CD4-positive, alpha-beta memory T cell (primary cell): ENCODE data around the gene ZNRF4. TPM values are rescaled to one million over a fixed set of nuclear protein-coding genes. Genes with fewer than 3 reads are reported as not detected.
"Not testable (repeated sequence)": the region's sequence is repeated elsewhere in the genome, so short reads cannot be mapped to it uniquely, and the experiment has no call there.

Experiments
- CTCF ChIA-PET: fragments of 350-600 bp; sonication (Branson Sonifier 250); formaldehyde crosslinking; loops from one replicate; lab custom pipeline; 2021; ENCODE audit warnings: inconsistent platforms; ENCODE audit not compliant: partially characterized antibody; lab: Charles Lee
- POLR2A ChIA-PET: fragments of 350-600 bp; sonication (Branson Sonifier 250); formaldehyde crosslinking; loops from one replicate; lab custom pipeline; 2021; ENCODE audit not compliant: partially characterized antibody; lab: Charles Lee
- DNase-seq, 5 donors: peaks; one replicate each; pipeline versions ENCODE4 v3.0.0 to v3.0.0-alpha.2; 2020 to 2022; ENCODE audit warnings: mixed read lengths in 1 of 5
- H3K27ac ChIP-seq: one replicate; pipeline ENCODE4 v1.7.0; 2013; ENCODE audit warnings: low read depth, low read length
- H3K27me3 ChIP-seq: 2 replicates; pipeline ENCODE4 v1.7.0; 2013; ENCODE audit warnings: mild to moderate bottlenecking, low read length, moderate library complexity; ENCODE audit not compliant: insufficient read depth
- H3K36me3 ChIP-seq: 2 replicates; pipeline ENCODE4 v1.7.0; 2013; ENCODE audit warnings: mild to moderate bottlenecking, low read length, moderate library complexity; ENCODE audit not compliant: insufficient read depth
- H3K4me1 ChIP-seq: 2 replicates; pipeline ENCODE4 v1.7.0; 2013; ENCODE audit warnings: mild to moderate bottlenecking, low read length, moderate library complexity; ENCODE audit not compliant: insufficient read depth
- H3K4me3 ChIP-seq, 2 donors: one replicate each; pipeline ENCODE4 v1.7.0; 2013; ENCODE audit warnings: low read length in 2 of 2, mild to moderate bottlenecking in 1 of 2
- H3K9me3 ChIP-seq, 2 donors: one replicate each; pipeline ENCODE4 v1.7.0; 2013; ENCODE audit warnings: low read length in 2 of 2, control low read depth in 1 of 2; ENCODE audit not compliant: control insufficient read depth in 1 of 2
- H3K27ac Mint-ChIP-seq, 7 donors: one replicate each; pipeline ENCODE4 v1.8.0; 2020 to 2021; ENCODE audit warnings: mixed read lengths in 7 of 7, mild to moderate bottlenecking in 6 of 7, inconsistent platforms in 3 of 7, moderate library complexity in 3 of 7
- H3K27me3 Mint-ChIP-seq, 2 donors: one replicate each; pipeline ENCODE4 v1.8.0; 2020 to 2021; ENCODE audit warnings: mixed read lengths in 2 of 2
- H3K36me3 Mint-ChIP-seq, 2 donors: one replicate each; pipeline ENCODE4 v1.8.0; 2020 to 2021; ENCODE audit warnings: mixed read lengths in 2 of 2, inconsistent platforms in 1 of 2, mild to moderate bottlenecking in 1 of 2
- H3K4me1 Mint-ChIP-seq, 4 donors: one replicate each; pipeline ENCODE4 v1.8.0; 2020 to 2021; ENCODE audit warnings: mixed read lengths in 4 of 4, mild to moderate bottlenecking in 1 of 4
- H3K4me3 Mint-ChIP-seq, 8 donors: one replicate each; pipeline ENCODE4 v1.8.0; 2020 to 2021; ENCODE audit warnings: mixed read lengths in 8 of 8, mild to moderate bottlenecking in 7 of 8, moderate library complexity in 6 of 8, inconsistent platforms in 3 of 8
- H3K9me3 Mint-ChIP-seq, 8 donors: one replicate each; pipeline ENCODE4 v1.8.0; 2020 to 2021; ENCODE audit warnings: mixed read lengths in 8 of 8, mild to moderate bottlenecking in 5 of 8, inconsistent platforms in 3 of 8, moderate library complexity in 1 of 8
- intact Hi-C: fragments of 100-400 bp; cut with micrococcal nuclease; formaldehyde crosslinking; loops from one replicate; pipeline ENCODE4 v1.15.1; 2023
- polyA plus RNA-seq, 2 donors: library from polyadenylated mRNA; unstranded; fragments of 300-500 nt; fragmentation: Illumina TruSeq; gene quantifications; one replicate each; pipeline ENCODE4 v1.2.3, GENCODE V29; 2021
- total RNA-seq, 2 experiments: library from RNA; stranded (reverse); gene quantifications; one replicate each; pipeline ENCODE4 v1.2.3, GENCODE V29; 2021

ZNRF4 gene
- total RNA-seq (not detected), polyA plus RNA-seq (not detected)

GRCh38 chr19:5455367-5456129, at the start of gene ZNRF4:
Gene ZNRF4, plus strand, starts transcription at chr19:5455417. Its CDS starts 75 bp downstream, at chr19:5455492.
- ChIA-PET CTCF (no interaction called here), POLR2A (no interaction called here)
- Mint-ChIP-seq H3K9me3 (peaks cover 0 to 5% (median 0%) of the 10 kb centered on the region in 8 donors), H3K27me3 (peaks cover 9 to 10% of the 10 kb centered on the region in 2 donors), H3K4me3 (no peak within 1 kb of the TSS), H3K4me1 (no peaks in the 10 kb centered on the region), H3K36me3 (no peaks in the 10 kb centered on the region), H3K27ac (no peak within 1 kb of the TSS)
- Histone ChIP-seq H3K27ac (no peak within 1 kb of the TSS), H3K9me3 (no peaks in the 10 kb centered on the region), H3K4me1 (no peaks in the 10 kb centered on the region), H3K27me3 (no peaks in the 10 kb centered on the region), H3K36me3 (no peaks in the 10 kb centered on the region), H3K4me3 (no peak within 1 kb of the TSS)
- intact Hi-C loops, result no loop called here
- DNase-seq, result no peak

GRCh38 chr19:5406198-5406597, 49.0 kb upstream of the ZNRF4 start:
- H3K4me1 ChIP-seq, DNase-seq, H3K27me3 Mint-ChIP-seq, CTCF ChIA-PET, H3K9me3 ChIP-seq, H3K4me3 Mint-ChIP-seq, H3K36me3 ChIP-seq, H3K36me3 Mint-ChIP-seq, H3K27me3 ChIP-seq, H3K27ac Mint-ChIP-seq, intact Hi-C loops, POLR2A ChIA-PET, H3K4me1 Mint-ChIP-seq, H3K4me3 ChIP-seq, H3K27ac ChIP-seq: not testable (repeated sequence)
- H3K9me3 Mint-ChIP-seq, result peaks cover 4 to 35% (median 20%) of the 10 kb centered on the region in 8 donors

GRCh38 chr19:5406816-5407215, 48.4 kb upstream of the ZNRF4 start:
- intact Hi-C loops, result no loop called here
- ChIA-PET CTCF (interaction anchor here (0.6 kb wide), 1 partner anchor 188 kb away, joined by 3 read pairs; no protein-coding TSS in a partner anchor), POLR2A (no interaction called here)
- H3K4me1 Mint-ChIP-seq, result no peaks in the 10 kb centered on the region
- peaks cover 5 to 10% of the 10 kb centered on the region in 2 donors for H3K27me3 Mint-ChIP-seq
- peaks cover 4 to 37% (median 20%) of the 10 kb centered on the region in 8 donors for H3K9me3 Mint-ChIP-seq
- Histone ChIP-seq H3K27ac (no peak overlapping the region), H3K27me3 (no peaks in the 10 kb centered on the region), H3K4me1 (no peaks in the 10 kb centered on the region), H3K36me3 (no peaks in the 10 kb centered on the region), H3K9me3 (no peaks in the 10 kb centered on the region), H3K4me3 (no peak overlapping the region)
- peak overlapping the region in 1 of 8 donors; percentile 45 for H3K4me3 Mint-ChIP-seq
- no peak overlapping the region for H3K27ac Mint-ChIP-seq
- peaks cover 0 to 3% of the 10 kb centered on the region in 2 donors for H3K36me3 Mint-ChIP-seq
- no peak for DNase-seq

DNA sequence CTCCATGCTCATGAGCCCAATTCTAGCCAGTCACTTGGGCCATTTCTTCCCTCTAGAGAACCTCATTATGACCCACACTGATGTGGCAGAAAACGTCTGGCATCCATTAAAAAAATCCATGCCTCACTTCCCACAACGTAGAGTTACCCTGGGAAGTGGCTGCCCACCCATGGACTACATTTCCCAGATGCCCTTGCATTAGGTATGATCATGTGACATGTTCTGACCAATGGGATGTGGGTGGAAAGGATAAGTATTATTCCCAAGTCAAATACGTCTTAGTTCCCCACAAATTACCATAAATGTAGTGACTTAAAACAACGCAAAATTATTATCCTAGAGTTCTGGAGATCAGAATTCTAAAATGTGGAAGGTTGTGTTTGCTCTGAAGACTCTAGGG, 47.9 kb upstream of the ZNRF4 start:
- CTCF ChIA-PET, result no interaction called here
- Histone ChIP-seq H3K27ac (no peak overlapping the region), H3K36me3 (no peaks in the 10 kb centered on the region), H3K27me3 (no peaks in the 10 kb centered on the region), H3K4me1 (no peaks in the 10 kb centered on the region), H3K9me3 (no peaks in the 10 kb centered on the region), H3K4me3 (no peak overlapping the region)
- Mint-ChIP-seq H3K36me3 (peaks cover 0 to 3% of the 10 kb centered on the region in 2 donors), H3K4me3 (no peak overlapping the region), H3K9me3 (peaks cover 4 to 37% (median 20%) of the 10 kb centered on the region in 8 donors), H3K27ac (no peak overlapping the region), H3K27me3 (peaks cover 5 to 10% of the 10 kb centered on the region in 2 donors), H3K4me1 (no peaks in the 10 kb centered on the region)
- no peak for DNase-seq
- POLR2A ChIA-PET, result no interaction called here
- intact Hi-C loops, result no loop called here

DNA sequence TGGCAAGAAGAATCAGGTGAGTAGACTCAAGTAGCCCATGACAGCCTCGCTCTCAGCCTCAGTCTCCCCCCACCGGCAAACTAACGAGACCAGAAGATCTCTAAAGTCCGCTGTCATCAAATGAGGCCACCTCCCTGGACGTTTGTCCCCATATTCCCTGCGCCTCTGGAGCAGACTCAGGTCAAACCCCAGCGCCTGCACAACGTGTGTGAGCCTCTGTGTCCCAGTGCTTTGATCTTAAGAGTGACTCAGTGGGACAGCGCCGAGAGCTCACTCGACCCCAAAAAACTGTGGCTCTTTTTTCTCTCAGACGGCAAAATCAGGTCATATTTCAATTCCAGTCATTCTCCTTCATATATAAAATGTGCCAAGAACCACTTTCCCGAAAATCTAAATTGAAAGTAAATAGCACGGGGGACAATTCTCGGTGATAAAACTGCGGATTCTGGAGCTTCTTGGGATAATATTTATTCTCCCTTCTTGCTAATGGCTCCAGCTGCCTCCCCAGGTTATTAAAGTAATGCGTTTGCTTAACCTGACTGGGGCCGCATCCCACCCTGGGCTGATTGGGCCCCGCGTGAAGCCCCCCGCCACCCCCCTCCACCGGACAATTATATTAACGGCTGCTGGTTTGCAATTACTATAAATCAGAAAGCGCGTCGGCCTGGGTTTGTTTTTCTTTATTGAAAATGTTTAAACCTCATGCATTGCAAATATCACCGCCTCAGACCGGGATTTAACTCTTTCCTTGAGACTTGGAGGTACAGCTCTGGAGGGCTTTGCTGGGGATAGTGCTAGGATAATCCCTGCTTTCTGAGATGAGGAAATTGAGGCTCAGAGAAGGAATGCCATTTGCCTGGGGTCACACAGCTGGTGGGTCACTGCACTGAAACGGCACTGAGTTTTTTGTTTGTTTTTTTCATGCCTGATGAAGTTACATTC, 37.5 kb upstream of the ZNRF4 start:
- H3K4me1 Mint-ChIP-seq, result no peaks in the 10 kb centered on the region
- no peak for DNase-seq
- Histone ChIP-seq H3K4me3 (no peak overlapping the region), H3K27ac (no peak overlapping the region), H3K27me3 (peaks cover 3% of the 10 kb centered on the region), H3K4me1 (no peaks in the 10 kb centered on the region), H3K36me3 (no peaks in the 10 kb centered on the region), H3K9me3 (no peaks in the 10 kb centered on the region)
- H3K27me3 Mint-ChIP-seq, result peaks cover 16 to 26% of the 10 kb centered on the region in 2 donors
- peaks cover 0 to 5% of the 10 kb centered on the region in 2 donors for H3K36me3 Mint-ChIP-seq
- peaks cover 0 to 7% (median 1%) of the 10 kb centered on the region in 8 donors for H3K9me3 Mint-ChIP-seq
- ChIA-PET POLR2A (no interaction called here), CTCF (interaction anchor here (0.6 kb wide), 1 partner anchor 174 kb away, joined by 3 read pairs; no protein-coding TSS in a partner anchor)
- intact Hi-C loops, result no loop called here
- H3K4me3 Mint-ChIP-seq, result no peak overlapping the region
- no peak overlapping the region for H3K27ac Mint-ChIP-seq

- ChIA-PET CTCF (no interaction called here), POLR2A (no interaction called here)
- H3K27me3 ChIP-seq, result peaks cover 3% of the 10 kb centered on the region
- H3K36me3 ChIP-seq, result no peaks in the 10 kb centered on the region
- no peaks in the 10 kb centered on the region for H3K4me1 ChIP-seq
- H3K4me1 Mint-ChIP-seq, result no peaks in the 10 kb centered on the region
- peaks cover 0 to 7% (median 1%) of the 10 kb centered on the region in 8 donors for H3K9me3 Mint-ChIP-seq
- no peak overlapping the region for H3K4me3 Mint-ChIP-seq
- peaks cover 0 to 5% of the 10 kb centered on the region in 2 donors for H3K36me3 Mint-ChIP-seq
- H3K27ac ChIP-seq, result no peak overlapping the region
- peaks cover 16 to 26% of the 10 kb centered on the region in 2 donors for H3K27me3 Mint-ChIP-seq
- intact Hi-C loops, result no loop called here
- no peak overlapping the region for H3K4me3 ChIP-seq
- H3K9me3 ChIP-seq, result no peaks in the 10 kb centered on the region
- no peak for DNase-seq
- H3K27ac Mint-ChIP-seq, result no peak overlapping the region
Measured at GRCh38 chr19:5418677-5419076, 36.5 kb upstream of the ZNRF4 start.

DNA sequence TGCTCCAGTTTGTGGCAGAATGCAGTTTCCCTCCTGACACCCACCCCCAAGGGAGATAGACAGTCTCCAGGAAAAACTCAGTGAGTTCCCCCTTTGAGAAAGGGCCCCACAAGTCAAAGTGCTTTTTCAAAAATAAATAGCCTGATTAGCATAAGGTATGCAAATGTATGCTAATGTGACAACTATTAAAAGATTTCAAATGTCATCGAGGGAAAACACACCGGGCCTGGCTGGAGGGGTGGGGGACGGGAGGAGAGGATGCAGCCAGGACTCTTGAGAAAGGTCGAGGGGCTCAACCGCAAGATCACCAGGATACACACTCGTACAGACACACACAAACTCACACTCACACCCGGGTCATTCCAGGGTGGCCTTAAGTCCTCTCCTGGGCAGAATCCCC, 34.3 kb upstream of the ZNRF4 start:
- peaks cover 0 to 5% of the 10 kb centered on the region in 2 donors for H3K36me3 Mint-ChIP-seq
- Histone ChIP-seq H3K27me3 (peaks cover 3% of the 10 kb centered on the region), H3K4me1 (no peaks in the 10 kb centered on the region), H3K27ac (no peak overlapping the region), H3K36me3 (no peaks in the 10 kb centered on the region), H3K9me3 (no peaks in the 10 kb centered on the region), H3K4me3 (no peak overlapping the region)
- H3K4me1 Mint-ChIP-seq, result no peaks in the 10 kb centered on the region
- CTCF ChIA-PET, result no interaction called here
- H3K27me3 Mint-ChIP-seq, result peaks cover 24 to 25% of the 10 kb centered on the region in 2 donors
- H3K9me3 Mint-ChIP-seq, result peaks cover 0 to 7% (median 2%) of the 10 kb centered on the region in 8 donors
- intact Hi-C loops, result no loop called here
- POLR2A ChIA-PET, result no interaction called here
- no peak overlapping the region for H3K27ac Mint-ChIP-seq
- H3K4me3 Mint-ChIP-seq, result no peak overlapping the region
- no peak for DNase-seq
